ENCODE results near the gene ADARB2. TPM values are rescaled to one million over a fixed set of nuclear protein-coding genes. Genes with fewer than 3 reads are reported as not detected.

ADARB2 gene
- total RNA-seq, 2 donors from 2014 or later, result 8.0 to 12.2 TPM

- Histone ChIP-seq H3K27me3 (no peaks in the 10 kb centered on the region), H3K9me3 (no peaks in the 10 kb centered on the region), H3K4me1 (no peaks in the 10 kb centered on the region), H3K4me3 (no peak overlapping the region), H3K36me3 (replicated peaks in 1 of 2; ENCODE audit: insufficient read depth in 1 of 2, low read depth in 2 of 2) (no peaks in the 10 kb centered on the region), H3K27ac (no peak overlapping the region)
- intact Hi-C loops (cut with DNase I), result no loop called here
- 63 to 70% methylated on average over 16 of the region's 16 CpGs for WGBS, 2 donors
- TF ChIP-seq CTCF (IDR thresholded peaks at IDR 0.05), result no peak
- DNase-seq, result no peak
- no peak for ATAC-seq
These were observed 525.3 kb downstream of the ADARB2 start for GRCh38 chr10:1211844-1212570.

- no peaks in the 10 kb centered on the region for H3K9me3 ChIP-seq
- no peaks in the 10 kb centered on the region for H3K4me1 ChIP-seq
- ATAC-seq (no peak), DNase-seq (no peak)
- H3K27ac ChIP-seq, result no peak overlapping the region
- WGBS, 2 donors, result 61 to 74% methylated on average over 14 of the region's 14 CpGs
- TF ChIP-seq POLR2A (IDR thresholded peaks at IDR 0.05), result no peak
- no peak for TF ChIP-seq CTCF (IDR thresholded peaks at IDR 0.05)
- no peaks in the 10 kb centered on the region for H3K36me3 ChIP-seq (replicated peaks in 1 of 2; ENCODE audit: insufficient read depth in 1 of 2, low read depth in 2 of 2)
- intact Hi-C loops (cut with DNase I), result no loop called here
- H3K4me3 ChIP-seq, result no peak overlapping the region
- no peaks in the 10 kb centered on the region for H3K27me3 ChIP-seq
These were observed 526.7 kb downstream of the ADARB2 start for GRCh38 chr10:1210667-1211066.

- 79% methylated on average over 8 of the region's 8 CpGs for WGBS, 2 donors
- H3K36me3 ChIP-seq (replicated peaks in 1 of 2; ENCODE audit: insufficient read depth in 1 of 2, low read depth in 2 of 2), result no peaks in the 10 kb centered on the region
- H3K9me3 ChIP-seq, result no peaks in the 10 kb centered on the region
- DNase-seq, result no peak
- no peak overlapping the region for H3K4me3 ChIP-seq
- intact Hi-C loops (cut with DNase I), result no loop called here
- ATAC-seq, result no peak
- TF ChIP-seq CTCF (IDR thresholded peaks at IDR 0.05) (no peak), POLR2A (IDR thresholded peaks at IDR 0.05) (no peak)
- no peaks in the 10 kb centered on the region for H3K4me1 ChIP-seq
- H3K27ac ChIP-seq, result no peak overlapping the region
- no peaks in the 10 kb centered on the region for H3K27me3 ChIP-seq
These were observed 527.9 kb downstream of the ADARB2 start for GRCh38 chr10:1209355-1209979.

GRCh38 chr10:1208366-1209311, 528.7 kb downstream of the ADARB2 start:
- intact Hi-C loops (cut with DNase I), result no loop called here
- no peaks in the 10 kb centered on the region for H3K36me3 ChIP-seq (replicated peaks in 1 of 2; ENCODE audit: insufficient read depth in 1 of 2, low read depth in 2 of 2)
- no peak overlapping the region for H3K27ac ChIP-seq
- ATAC-seq, result no peak
- H3K4me3 ChIP-seq, result no peak overlapping the region
- no peaks in the 10 kb centered on the region for H3K27me3 ChIP-seq
- 77 to 79% methylated on average over 18 to 20 of the region's 20 CpGs for WGBS, 2 donors
- no peaks in the 10 kb centered on the region for H3K9me3 ChIP-seq
- no peak for DNase-seq
- TF ChIP-seq CTCF (IDR thresholded peaks at IDR 0.05), result no peak
- TF ChIP-seq POLR2A (IDR thresholded peaks at IDR 0.05), result no peak
- H3K4me1 ChIP-seq, result no peaks in the 10 kb centered on the region
